ENCODE measurements around the gene MRPL9.
A peak's percentile ranks its signal among the peaks of the same experiment; 100 is the strongest.
"Not testable (repeated sequence)": the region's sequence is repeated elsewhere in the genome, so short reads cannot be mapped to it uniquely, and the experiment has no call there.

MRPL9 gene

GRCh38 chr1:151733995-151734394, 29.3 kb downstream of the MRPL9 start:
- not testable (repeated sequence) for H2BK15ac ChIP-seq (ENCODE audit: low read length); H3K18ac ChIP-seq (ENCODE audit: low read length); H3K4ac ChIP-seq (ENCODE audit: low read length); DNase-seq (ENCODE audit: low spot score); H3K14ac ChIP-seq (ENCODE audit: low read length); H2AFZ ChIP-seq (ENCODE audit: low read length); H2BK120ac ChIP-seq (ENCODE audit: low read depth, low read length); H3K4me3 ChIP-seq (ENCODE audit: low read length in 2 of 2); H4K91ac ChIP-seq (ENCODE audit: low read depth, low read length, poor library complexity); H3K79me1 ChIP-seq (ENCODE audit: low read depth, low read length); H3K36me3 ChIP-seq (replicated peaks in 1 of 2; ENCODE audit: control insufficient read depth in 2 of 2, insufficient read depth in 2 of 2, low read length in 2 of 2); H3K9ac ChIP-seq (ENCODE audit: low read depth, low read length, poor library complexity); H2BK12ac ChIP-seq (ENCODE audit: low read length); H3K4me1 ChIP-seq (ENCODE audit: control insufficient read depth in 2 of 2, insufficient read depth in 1 of 2, low read depth in 1 of 2, low read length in 2 of 2); H4K8ac ChIP-seq (ENCODE audit: low read depth, low read length); H2BK5ac ChIP-seq (ENCODE audit: low read length); H2AK5ac ChIP-seq (ENCODE audit: low read depth, low read length); H3K27ac ChIP-seq (replicated peaks; ENCODE audit: low read length); H3K23ac ChIP-seq (ENCODE audit: low read depth, low read length, poor library complexity); H3K4me2 ChIP-seq (ENCODE audit: insufficient read depth, low read length, poor library complexity, severe bottlenecking)
- Histone ChIP-seq H3K9me3 (replicated peaks in 1 of 2; ENCODE audit: control insufficient read depth in 2 of 2, insufficient read depth in 1 of 2, low read depth in 1 of 2, low read length in 2 of 2) (peaks cover 10 to 12% of the 10 kb centered on the region in 2 donors), H3K27me3 (ENCODE audit: control insufficient read depth in 3 of 3, insufficient read depth in 3 of 3, low read depth in 1 of 3, low read length in 3 of 3) (peaks cover 0 to 15% (median 0%) of the 10 kb centered on the region in 3 experiments)
- no CpG with 5 or more reads among the region's 9 CpGs for WGBS, 2 donors (ENCODE audit: extremely low coverage in 2 of 2, insufficient read length in 2 of 2, insufficient replicate concordance in 1 of 2)

DNA sequence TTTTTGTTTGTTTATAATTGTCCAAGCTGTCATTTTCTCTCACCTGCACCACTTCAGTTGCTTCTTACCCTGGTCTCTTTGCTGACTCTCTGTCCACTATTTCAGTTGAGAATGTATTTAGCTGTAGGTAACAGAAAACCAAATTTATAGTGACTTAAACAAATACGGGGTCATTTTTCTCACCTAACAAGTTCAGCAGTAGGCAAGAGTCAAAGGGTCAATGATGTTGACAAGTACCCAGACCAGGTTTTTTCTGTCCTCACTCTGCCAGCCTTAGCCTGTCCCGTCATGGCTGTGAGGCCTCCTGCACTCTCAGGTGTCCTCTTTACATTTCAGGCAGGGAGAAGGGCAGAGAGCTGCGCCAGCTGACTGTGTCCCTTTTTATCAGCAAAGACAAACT, 30.2 kb downstream of the MRPL9 start:
- H3K18ac ChIP-seq (ENCODE audit: low read length), result no peak overlapping the region
- no peak overlapping the region for H3K4me2 ChIP-seq (ENCODE audit: insufficient read depth, low read length, poor library complexity, severe bottlenecking)
- H3K79me1 ChIP-seq (ENCODE audit: low read depth, low read length), result no peaks in the 10 kb centered on the region
- no peak overlapping the region for H2BK15ac ChIP-seq (ENCODE audit: low read length)
- peaks cover 9 to 11% of the 10 kb centered on the region in 2 donors for H3K9me3 ChIP-seq (replicated peaks in 1 of 2; ENCODE audit: control insufficient read depth in 2 of 2, insufficient read depth in 1 of 2, low read depth in 1 of 2, low read length in 2 of 2)
- no peak overlapping the region for H4K91ac ChIP-seq (ENCODE audit: low read depth, low read length, poor library complexity)
- no peak overlapping the region for H2AK5ac ChIP-seq (ENCODE audit: low read depth, low read length)
- no peak overlapping the region for H2BK5ac ChIP-seq (ENCODE audit: low read length)
- H3K4me1 ChIP-seq (ENCODE audit: control insufficient read depth in 2 of 2, insufficient read depth in 1 of 2, low read depth in 1 of 2, low read length in 2 of 2), result peaks cover under 1 to 9% of the 10 kb centered on the region in 2 donors
- no peak overlapping the region for H3K23ac ChIP-seq (ENCODE audit: low read depth, low read length, poor library complexity)
- H3K36me3 ChIP-seq (replicated peaks in 1 of 2; ENCODE audit: control insufficient read depth in 2 of 2, insufficient read depth in 2 of 2, low read length in 2 of 2), result no peaks in the 10 kb centered on the region
- no peak overlapping the region for H3K4ac ChIP-seq (ENCODE audit: low read length)
- no peak overlapping the region for H2BK12ac ChIP-seq (ENCODE audit: low read length)
- H3K14ac ChIP-seq (ENCODE audit: low read length), result no peak overlapping the region
- no CpG with 5 or more reads among the region's 3 CpGs for WGBS, 2 donors (ENCODE audit: extremely low coverage in 2 of 2, insufficient read length in 2 of 2, insufficient replicate concordance in 1 of 2)
- H3K27me3 ChIP-seq (ENCODE audit: control insufficient read depth in 3 of 3, insufficient read depth in 3 of 3, low read depth in 1 of 3, low read length in 3 of 3), result peaks cover 0 to 24% (median 0%) of the 10 kb centered on the region in 3 experiments
- peak overlapping the region in 1 of 2 donors; percentile 55 for H3K4me3 ChIP-seq (ENCODE audit: low read length in 2 of 2)
- no peak for DNase-seq (ENCODE audit: low spot score)
- no peak overlapping the region for H2BK120ac ChIP-seq (ENCODE audit: low read depth, low read length)
- no peak overlapping the region for H3K9ac ChIP-seq (ENCODE audit: low read depth, low read length, poor library complexity)
- no peak overlapping the region for H3K27ac ChIP-seq (replicated peaks; ENCODE audit: low read length)
- H4K8ac ChIP-seq (ENCODE audit: low read depth, low read length), result no peak overlapping the region
- H2AFZ ChIP-seq (ENCODE audit: low read length), result no peak overlapping the region

- H3K9ac ChIP-seq (ENCODE audit: low read depth, low read length, poor library complexity), result no peak overlapping the region
- no CpG with 5 or more reads among the region's 4 CpGs for WGBS, 2 donors (ENCODE audit: extremely low coverage in 2 of 2, insufficient read length in 2 of 2, insufficient replicate concordance in 1 of 2)
- H3K27ac ChIP-seq (replicated peaks; ENCODE audit: low read length), result no peak overlapping the region
- no peaks in the 10 kb centered on the region for H3K36me3 ChIP-seq (replicated peaks in 1 of 2; ENCODE audit: control insufficient read depth in 2 of 2, insufficient read depth in 2 of 2, low read length in 2 of 2)
- no peak overlapping the region for H2BK120ac ChIP-seq (ENCODE audit: low read depth, low read length)
- no peak overlapping the region for H2AK5ac ChIP-seq (ENCODE audit: low read depth, low read length)
- no peak overlapping the region for H2BK5ac ChIP-seq (ENCODE audit: low read length)
- H4K91ac ChIP-seq (ENCODE audit: low read depth, low read length, poor library complexity), result no peak overlapping the region
- H3K4me3 ChIP-seq (ENCODE audit: low read length in 2 of 2), result no peak overlapping the region
- H3K4me2 ChIP-seq (ENCODE audit: insufficient read depth, low read length, poor library complexity, severe bottlenecking), result no peak overlapping the region
- H3K27me3 ChIP-seq (ENCODE audit: control insufficient read depth in 3 of 3, insufficient read depth in 3 of 3, low read depth in 1 of 3, low read length in 3 of 3), result peaks cover 0 to 53% (median 0%) of the 10 kb centered on the region in 3 experiments
- H2BK12ac ChIP-seq (ENCODE audit: low read length), result no peak overlapping the region
- H3K4me1 ChIP-seq (ENCODE audit: control insufficient read depth in 2 of 2, insufficient read depth in 1 of 2, low read depth in 1 of 2, low read length in 2 of 2), result peaks cover 3 to 10% of the 10 kb centered on the region in 2 donors
- H3K23ac ChIP-seq (ENCODE audit: low read depth, low read length, poor library complexity), result no peak overlapping the region
- no peak overlapping the region for H2AFZ ChIP-seq (ENCODE audit: low read length)
- H2BK15ac ChIP-seq (ENCODE audit: low read length), result no peak overlapping the region
- DNase-seq (ENCODE audit: low spot score), result no peak
- H4K8ac ChIP-seq (ENCODE audit: low read depth, low read length), result no peak overlapping the region
- H3K4ac ChIP-seq (ENCODE audit: low read length), result no peak overlapping the region
- H3K18ac ChIP-seq (ENCODE audit: low read length), result no peak overlapping the region
- no peak overlapping the region for H3K14ac ChIP-seq (ENCODE audit: low read length)
- no peaks in the 10 kb centered on the region for H3K9me3 ChIP-seq (replicated peaks in 1 of 2; ENCODE audit: control insufficient read depth in 2 of 2, insufficient read depth in 1 of 2, low read depth in 1 of 2, low read length in 2 of 2)
- H3K79me1 ChIP-seq (ENCODE audit: low read depth, low read length), result no peaks in the 10 kb centered on the region
These were observed 33.4 kb downstream of the MRPL9 start for GRCh38 chr1:151729966-151730291.

DNA sequence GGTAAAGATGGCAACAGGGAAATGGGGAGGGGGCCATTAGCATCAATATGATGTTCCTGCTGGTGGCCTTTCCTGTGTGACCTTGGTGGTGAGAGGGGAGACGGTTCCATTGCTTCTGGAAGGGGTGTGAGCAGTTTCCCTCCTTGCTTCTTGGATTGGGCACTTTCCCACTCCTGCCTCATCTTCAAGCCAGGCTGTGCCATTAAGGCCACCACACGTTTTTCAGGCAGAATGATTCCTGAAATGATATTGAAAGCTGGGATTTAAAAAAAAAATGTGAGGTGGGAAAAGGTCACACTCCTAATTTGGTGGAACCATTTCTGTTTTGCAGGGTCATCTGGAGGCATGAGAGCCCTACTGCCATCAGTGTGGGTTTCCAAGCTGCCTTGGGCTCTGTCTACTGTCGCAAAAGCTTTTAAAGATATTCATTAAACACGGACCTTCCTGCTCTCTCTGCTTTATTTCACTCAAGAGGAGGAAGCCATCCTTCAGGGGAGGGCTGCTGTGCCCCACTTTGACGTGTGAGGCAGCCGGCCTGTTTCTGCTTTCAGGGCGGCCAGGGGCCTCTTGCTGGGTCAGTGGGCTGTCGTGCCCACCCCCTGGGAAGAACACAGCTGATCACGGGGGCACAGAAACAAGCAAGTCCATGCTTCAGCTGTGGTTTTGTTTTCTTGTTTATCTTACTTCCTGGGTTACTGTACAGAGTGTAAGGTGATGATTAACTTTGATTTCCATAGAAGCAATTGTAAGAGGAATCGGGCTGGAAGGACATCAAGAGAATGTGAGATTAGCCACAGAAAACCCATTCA, 33.9 kb downstream of the MRPL9 start:
- no peaks in the 10 kb centered on the region for H3K9me3 ChIP-seq (replicated peaks in 1 of 2; ENCODE audit: control insufficient read depth in 2 of 2, insufficient read depth in 1 of 2, low read depth in 1 of 2, low read length in 2 of 2)
- H3K4me1 ChIP-seq (ENCODE audit: control insufficient read depth in 2 of 2, insufficient read depth in 1 of 2, low read depth in 1 of 2, low read length in 2 of 2), result peaks cover 3 to 10% of the 10 kb centered on the region in 2 donors
- no peak overlapping the region for H2BK15ac ChIP-seq (ENCODE audit: low read length)
- no peak overlapping the region for H2BK120ac ChIP-seq (ENCODE audit: low read depth, low read length)
- H2AK5ac ChIP-seq (ENCODE audit: low read depth, low read length), result no peak overlapping the region
- H2BK12ac ChIP-seq (ENCODE audit: low read length), result no peak overlapping the region
- H3K4ac ChIP-seq (ENCODE audit: low read length), result no peak overlapping the region
- H3K9ac ChIP-seq (ENCODE audit: low read depth, low read length, poor library complexity), result no peak overlapping the region
- H3K14ac ChIP-seq (ENCODE audit: low read length), result no peak overlapping the region
- H3K18ac ChIP-seq (ENCODE audit: low read length), result peak overlapping the region; percentile 19
- H3K27me3 ChIP-seq (ENCODE audit: control insufficient read depth in 3 of 3, insufficient read depth in 3 of 3, low read depth in 1 of 3, low read length in 3 of 3), result peaks cover 0 to 55% (median 0%) of the 10 kb centered on the region in 3 experiments
- no CpG with 5 or more reads among the region's 10 CpGs for WGBS, 2 donors (ENCODE audit: extremely low coverage in 2 of 2, insufficient read length in 2 of 2, insufficient replicate concordance in 1 of 2)
- no peaks in the 10 kb centered on the region for H3K79me1 ChIP-seq (ENCODE audit: low read depth, low read length)
- H3K4me2 ChIP-seq (ENCODE audit: insufficient read depth, low read length, poor library complexity, severe bottlenecking), result no peak overlapping the region
- H2AFZ ChIP-seq (ENCODE audit: low read length), result no peak overlapping the region
- no peak overlapping the region for H3K23ac ChIP-seq (ENCODE audit: low read depth, low read length, poor library complexity)
- no peak overlapping the region for H4K91ac ChIP-seq (ENCODE audit: low read depth, low read length, poor library complexity)
- DNase-seq (ENCODE audit: low spot score), result no peak
- no peak overlapping the region for H4K8ac ChIP-seq (ENCODE audit: low read depth, low read length)
- H2BK5ac ChIP-seq (ENCODE audit: low read length), result no peak overlapping the region
- H3K27ac ChIP-seq (replicated peaks; ENCODE audit: low read length), result no peak overlapping the region
- H3K36me3 ChIP-seq (replicated peaks in 1 of 2; ENCODE audit: control insufficient read depth in 2 of 2, insufficient read depth in 2 of 2, low read length in 2 of 2), result no peaks in the 10 kb centered on the region
- no peak overlapping the region for H3K4me3 ChIP-seq (ENCODE audit: low read length in 2 of 2)

Measured in neuronal stem cell (in vitro differentiated cells).